ENCODE measurements around the gene STON1.
"Not testable (repeated sequence)": the region's sequence is repeated elsewhere in the genome, so short reads cannot be mapped to it uniquely, and the experiment has no call there.

Gene STON1

DNA sequence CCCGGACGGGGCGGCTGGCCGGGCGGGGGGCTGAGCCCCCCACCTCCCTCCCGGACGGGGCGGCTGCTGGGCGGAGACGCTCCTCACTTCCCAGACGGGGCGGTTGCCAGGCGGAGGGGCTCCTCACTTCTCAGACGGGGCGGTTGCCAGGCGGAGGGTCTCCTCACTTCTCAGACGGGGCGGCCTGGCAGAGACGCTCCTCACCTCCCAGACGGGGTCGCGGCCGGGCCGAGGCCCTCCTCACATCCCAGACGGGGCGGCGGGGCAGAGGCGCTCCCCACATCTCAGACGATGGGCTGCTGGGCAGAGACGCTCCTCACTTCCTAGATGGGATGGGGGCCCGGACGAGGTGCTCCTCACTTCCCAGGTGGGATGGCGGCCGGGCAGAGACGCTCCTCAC is 84.6 kb downstream of the STON1 start:
- in situ Hi-C loops (cut with MboI; ENCODE audit: low sequenced_read_pairs), result not testable (repeated sequence)

- in situ Hi-C loops (cut with MboI; ENCODE audit: low sequenced_read_pairs), result no loop called here
Observed at GRCh38 chr2:48617618-48618017, 87.7 kb downstream of the STON1 start, which contains the start of gene GTF2A1L. TSS of gene GTF2A1L (plus strand) at chr2:48617856. CDS start at chr2:48617875, 19 bp downstream.

DNA sequence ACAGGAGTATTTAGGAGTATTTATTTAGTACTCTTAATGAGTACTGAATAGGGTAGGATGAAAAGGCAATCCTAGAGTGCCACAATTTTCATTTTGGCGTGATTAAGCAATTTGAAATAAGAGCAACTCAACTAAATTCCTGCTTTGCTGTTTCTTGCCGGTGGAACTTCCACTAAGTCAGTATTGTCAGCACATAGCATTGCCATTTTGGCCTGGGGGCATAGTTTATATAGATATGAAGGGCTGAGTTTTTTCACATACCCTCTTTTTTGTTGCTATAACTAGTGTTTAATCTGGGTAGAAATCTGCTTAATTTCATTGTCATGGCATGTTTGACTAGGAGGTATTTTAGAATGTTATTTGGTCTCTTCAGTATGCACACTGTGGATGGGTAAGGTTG is 89.6 kb downstream of the STON1 start:
- in situ Hi-C loops (cut with MboI; ENCODE audit: low sequenced_read_pairs), result no loop called here

- in situ Hi-C loops (cut with MboI; ENCODE audit: low sequenced_read_pairs), result no loop called here
Observed at GRCh38 chr2:48620604-48621003, 90.7 kb downstream of the STON1 start.

GRCh38 chr2:48622691-48623090 is 92.7 kb downstream of the STON1 start:
- in situ Hi-C loops (cut with MboI; ENCODE audit: low sequenced_read_pairs), result not testable (repeated sequence)

DNA sequence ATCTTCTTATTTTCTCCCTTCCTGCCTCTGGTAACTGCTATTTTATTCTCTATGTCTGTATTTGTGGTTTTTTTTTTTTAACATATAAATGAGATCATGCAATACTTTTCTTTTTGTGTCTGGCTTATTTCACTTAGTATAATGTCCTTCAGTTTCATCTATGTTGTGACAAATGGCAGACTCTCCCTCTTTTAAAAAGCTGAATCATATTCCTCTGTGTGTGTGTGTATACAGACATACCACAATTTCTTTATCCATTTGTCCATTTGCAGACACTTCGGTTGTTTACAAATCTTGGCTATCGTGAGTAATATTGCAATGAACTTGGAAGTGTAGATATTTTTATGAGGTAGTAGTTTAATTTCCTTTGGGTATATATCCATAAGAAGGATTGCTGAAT is 94.7 kb downstream of the STON1 start:
- in situ Hi-C loops (cut with MboI; ENCODE audit: low sequenced_read_pairs), result no loop called here

DNA sequence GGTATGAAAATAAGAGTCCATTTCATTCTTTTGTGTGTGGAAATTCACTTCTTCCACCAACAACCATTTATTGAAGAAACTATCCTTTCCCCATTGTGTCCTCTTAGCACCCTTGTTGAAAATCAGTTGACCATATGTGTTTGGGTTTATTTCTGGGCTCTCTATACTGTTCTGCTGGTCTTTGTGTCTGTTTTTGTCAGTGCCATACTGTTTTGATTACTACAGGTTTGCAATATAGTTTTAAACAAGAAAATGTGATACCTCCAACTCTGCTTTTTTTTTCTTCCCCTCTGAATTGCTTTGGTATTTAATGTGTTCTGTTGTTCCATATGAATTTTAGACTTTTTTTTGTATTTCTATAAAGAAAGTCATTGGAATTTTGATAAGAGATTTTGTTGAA is 96.1 kb downstream of the STON1 start:
- in situ Hi-C loops (cut with MboI; ENCODE audit: low sequenced_read_pairs), result no loop called here

- in situ Hi-C loops (cut with MboI; ENCODE audit: low sequenced_read_pairs), result no loop called here
Observed at GRCh38 chr2:48633143-48633542, 103.2 kb downstream of the STON1 start.

DNA sequence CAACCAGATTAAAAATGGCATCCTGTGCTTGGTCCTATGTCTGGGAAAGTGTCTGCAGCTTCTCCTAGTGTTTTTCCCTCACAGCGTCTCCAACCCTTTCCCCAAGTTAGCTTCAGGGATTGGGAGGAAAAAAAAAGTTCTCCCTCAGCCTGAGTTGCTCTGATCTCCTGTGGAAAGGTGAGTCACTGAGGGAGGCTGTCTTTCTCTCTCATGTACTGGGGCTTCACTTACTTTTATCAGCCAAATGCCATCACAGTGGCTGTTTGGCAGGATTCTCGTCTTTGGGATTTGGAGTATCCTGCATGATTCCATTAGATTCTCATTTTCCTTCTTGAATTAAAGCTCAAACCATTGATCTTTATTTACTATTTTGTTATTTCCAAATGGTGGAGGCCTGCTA is 105.8 kb downstream of the STON1 start:
- in situ Hi-C loops (cut with MboI; ENCODE audit: low sequenced_read_pairs), result no loop called here

GRCh38 chr2:48638261-48638660 is 108.3 kb downstream of the STON1 start:
- in situ Hi-C loops (cut with MboI; ENCODE audit: low sequenced_read_pairs), result no loop called here

Data from HL-60/S4 (cell line).